Measurements from ENCODE around the gene L3MBTL4.

The L3MBTL4 gene

GRCh38 chr18:5973099-5973498 is 441.6 kb downstream of the L3MBTL4 start:
- in situ Hi-C loops (cut with MboI; ENCODE audit: low sequenced_read_pairs), result no loop called here

GRCh38 chr18:5972298-5972697 is 442.4 kb downstream of the L3MBTL4 start:
- in situ Hi-C loops (cut with MboI; ENCODE audit: low sequenced_read_pairs), result no loop called here

- in situ Hi-C loops (cut with MboI; ENCODE audit: low sequenced_read_pairs), result no loop called here
These were observed 444.7 kb downstream of the L3MBTL4 start for GRCh38 chr18:5969989-5970403.

- in situ Hi-C loops (cut with MboI; ENCODE audit: low sequenced_read_pairs), result no loop called here
These were observed 445.2 kb downstream of the L3MBTL4 start for GRCh38 chr18:5969355-5969988.

GRCh38 chr18:5967666-5968065 is 447.0 kb downstream of the L3MBTL4 start:
- in situ Hi-C loops (cut with MboI; ENCODE audit: low sequenced_read_pairs), result no loop called here

GRCh38 chr18:5967007-5967406 is 447.7 kb downstream of the L3MBTL4 start:
- in situ Hi-C loops (cut with MboI; ENCODE audit: low sequenced_read_pairs), result no loop called here

- in situ Hi-C loops (cut with MboI; ENCODE audit: low sequenced_read_pairs), result no loop called here
These were observed 448.2 kb downstream of the L3MBTL4 start for GRCh38 chr18:5966514-5966913.

GRCh38 chr18:5964996-5965395 is 449.7 kb downstream of the L3MBTL4 start:
- in situ Hi-C loops (cut with MboI; ENCODE audit: low sequenced_read_pairs), result no loop called here

- in situ Hi-C loops (cut with MboI; ENCODE audit: low sequenced_read_pairs), result no loop called here
These were observed 450.1 kb downstream of the L3MBTL4 start for GRCh38 chr18:5964596-5964995.

- in situ Hi-C loops (cut with MboI; ENCODE audit: low sequenced_read_pairs), result no loop called here
These were observed 450.6 kb downstream of the L3MBTL4 start for GRCh38 chr18:5964108-5964507.

- in situ Hi-C loops (cut with MboI; ENCODE audit: low sequenced_read_pairs), result no loop called here
These were observed 451.4 kb downstream of the L3MBTL4 start for GRCh38 chr18:5963267-5963666.

- in situ Hi-C loops (cut with MboI; ENCODE audit: low sequenced_read_pairs), result no loop called here
These were observed 452.3 kb downstream of the L3MBTL4 start for GRCh38 chr18:5962362-5962761.

GRCh38 chr18:5961828-5962150 is 452.9 kb downstream of the L3MBTL4 start:
- in situ Hi-C loops (cut with MboI; ENCODE audit: low sequenced_read_pairs), result no loop called here

- in situ Hi-C loops (cut with MboI; ENCODE audit: low sequenced_read_pairs), result no loop called here
These were observed 453.4 kb downstream of the L3MBTL4 start for GRCh38 chr18:5961097-5961827.

- in situ Hi-C loops (cut with MboI; ENCODE audit: low sequenced_read_pairs), result no loop called here
These were observed 455.9 kb downstream of the L3MBTL4 start for GRCh38 chr18:5958822-5959221.

- in situ Hi-C loops (cut with MboI; ENCODE audit: low sequenced_read_pairs), result no loop called here
These were observed 458.9 kb downstream of the L3MBTL4 start for GRCh38 chr18:5955861-5956260.

GRCh38 chr18:5951515-5952091 is 463.1 kb downstream of the L3MBTL4 start:
- in situ Hi-C loops (cut with MboI; ENCODE audit: low sequenced_read_pairs), result no loop called here

- in situ Hi-C loops (cut with MboI; ENCODE audit: low sequenced_read_pairs), result no loop called here
These were observed 465.9 kb downstream of the L3MBTL4 start for GRCh38 chr18:5948781-5949180.

GRCh38 chr18:5948237-5948636 is 466.5 kb downstream of the L3MBTL4 start:
- in situ Hi-C loops (cut with MboI; ENCODE audit: low sequenced_read_pairs), result no loop called here

GRCh38 chr18:5944448-5944847 is 470.3 kb downstream of the L3MBTL4 start:
- in situ Hi-C loops (cut with MboI; ENCODE audit: low sequenced_read_pairs), result no loop called here

- in situ Hi-C loops (cut with MboI; ENCODE audit: low sequenced_read_pairs), result no loop called here
These were observed 471.2 kb downstream of the L3MBTL4 start for GRCh38 chr18:5943514-5943913.

GRCh38 chr18:5942591-5942990 is 472.1 kb downstream of the L3MBTL4 start:
- in situ Hi-C loops (cut with MboI; ENCODE audit: low sequenced_read_pairs), result no loop called here

Data from HL-60/S4 treated with phorbol 12-myristate 13-acetate at 8.2 ng/mL for 4 days and 3 days (cell line).